Measurements from ENCODE around the gene SETDB1.
"Not testable (repeated sequence)": the region's sequence is repeated elsewhere in the genome, so short reads cannot be mapped to it uniquely, and the experiment has no call there.

The SETDB1 gene

DNA sequence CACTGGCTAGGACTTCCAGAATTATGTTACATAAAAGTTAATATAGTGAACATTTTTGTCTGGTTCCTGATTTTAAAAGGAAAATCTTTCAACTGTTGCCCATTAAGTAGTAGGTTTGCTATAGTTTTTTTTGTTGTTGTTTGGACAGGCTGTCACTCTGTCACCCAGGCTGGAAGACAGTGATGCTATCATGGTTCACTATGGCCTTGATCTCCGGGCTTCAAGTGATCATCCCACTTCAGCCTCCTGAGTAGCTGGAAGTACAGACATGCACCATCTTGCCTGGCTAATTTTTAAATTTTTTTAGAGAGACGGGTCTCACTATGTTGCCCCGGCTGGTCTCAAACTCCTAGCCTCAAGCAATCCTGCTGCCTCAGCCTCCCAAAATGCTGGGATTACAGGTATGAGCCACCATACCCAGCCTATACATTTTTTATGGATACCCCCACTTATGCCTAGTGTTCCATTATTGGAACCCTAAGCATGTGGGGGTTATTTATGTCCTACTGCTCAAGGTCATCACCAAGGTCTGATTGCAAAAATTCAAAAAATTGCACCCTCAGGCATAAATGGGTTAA is 32.7 kb upstream of the SETDB1 start:
- TF ChIP-seq, protein P1, sequence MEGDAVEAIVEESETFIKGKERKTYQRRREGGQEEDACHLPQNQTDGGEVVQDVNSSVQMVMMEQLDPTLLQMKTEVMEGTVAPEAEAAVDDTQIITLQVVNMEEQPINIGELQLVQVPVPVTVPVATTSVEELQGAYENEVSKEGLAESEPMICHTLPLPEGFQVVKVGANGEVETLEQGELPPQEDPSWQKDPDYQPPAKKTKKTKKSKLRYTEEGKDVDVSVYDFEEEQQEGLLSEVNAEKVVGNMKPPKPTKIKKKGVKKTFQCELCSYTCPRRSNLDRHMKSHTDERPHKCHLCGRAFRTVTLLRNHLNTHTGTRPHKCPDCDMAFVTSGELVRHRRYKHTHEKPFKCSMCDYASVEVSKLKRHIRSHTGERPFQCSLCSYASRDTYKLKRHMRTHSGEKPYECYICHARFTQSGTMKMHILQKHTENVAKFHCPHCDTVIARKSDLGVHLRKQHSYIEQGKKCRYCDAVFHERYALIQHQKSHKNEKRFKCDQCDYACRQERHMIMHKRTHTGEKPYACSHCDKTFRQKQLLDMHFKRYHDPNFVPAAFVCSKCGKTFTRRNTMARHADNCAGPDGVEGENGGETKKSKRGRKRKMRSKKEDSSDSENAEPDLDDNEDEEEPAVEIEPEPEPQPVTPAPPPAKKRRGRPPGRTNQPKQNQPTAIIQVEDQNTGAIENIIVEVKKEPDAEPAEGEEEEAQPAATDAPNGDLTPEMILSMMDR (conservative IDR thresholded peaks at IDR 0.05; ENCODE audit: low read length), result no peak
- no peak for TF ChIP-seq EZH2phosphoT487 (IDR thresholded peaks at IDR 0.05; ENCODE audit: borderline replicate concordance)

DNA sequence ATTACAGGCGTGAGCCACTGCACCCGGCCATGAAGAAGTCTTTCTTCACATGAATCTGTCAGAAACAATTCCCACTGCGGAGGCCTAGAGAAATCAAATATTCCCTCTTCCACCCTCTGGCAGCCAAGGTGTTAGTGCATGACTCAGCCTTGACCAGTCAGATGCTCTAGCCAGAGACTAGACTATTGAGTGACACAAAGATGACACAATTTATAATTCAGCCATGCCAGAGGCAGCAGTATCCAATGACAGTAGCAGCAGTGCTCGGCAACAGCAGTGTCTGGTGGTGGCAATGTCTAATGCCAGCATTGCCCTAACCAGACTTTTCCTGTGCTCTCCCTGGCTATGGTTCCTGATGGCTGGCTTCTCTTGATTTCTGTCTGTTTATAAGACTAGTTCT is 30.5 kb upstream of the SETDB1 start:
- no peaks in the 10 kb centered on the region for H4K20me1 ChIP-seq (ENCODE audit: insufficient read depth, low read length, poor library complexity, severe bottlenecking)
- TF ChIP-seq, protein P1 (conservative IDR thresholded peaks at IDR 0.05; ENCODE audit: low read length), result no peak
- TF ChIP-seq EZH2phosphoT487 (IDR thresholded peaks at IDR 0.05; ENCODE audit: borderline replicate concordance), result no peak
- H3K4me2 ChIP-seq (ENCODE audit: low read depth, low read length, poor library complexity, severe bottlenecking), result no peak overlapping the region
- no peaks in the 10 kb centered on the region for H3K79me2 ChIP-seq (ENCODE audit: insufficient read depth, low read length)
- H3K9ac ChIP-seq (ENCODE audit: low read depth, low read length, poor library complexity, severe bottlenecking), result no peak overlapping the region
- H3K9me2 ChIP-seq (replicated peaks; ENCODE audit: low read depth, low read length), result no peaks in the 10 kb centered on the region
- 0 out of 2 replicates have a peak overlapping the region, but pooled peaks have one; percentile 10 for H2AFZ ChIP-seq (ENCODE audit: low read length)
- no peaks in the 10 kb centered on the region for H3K9me3 ChIP-seq (ENCODE audit: insufficient read depth, low read depth, low read length)
- H3K27me3 ChIP-seq (ENCODE audit: insufficient read depth, low read length, poor library complexity, severe bottlenecking), result no peaks in the 10 kb centered on the region
- H3K4me3 ChIP-seq (ENCODE audit: low read length, poor library complexity, severe bottlenecking), result no peak overlapping the region
- H3F3A ChIP-seq (ENCODE audit: low read depth), result no peaks in the 10 kb centered on the region
- peaks cover 10% of the 10 kb centered on the region for H3K4me1 ChIP-seq (ENCODE audit: insufficient read depth, low read length, poor library complexity, severe bottlenecking)
- H3K36me3 ChIP-seq (ENCODE audit: insufficient read depth, low read length), result no peaks in the 10 kb centered on the region

More for the DNA sequence above, 32.7 kb upstream of the SETDB1 start:
- Histone ChIP-seq H2AFZ (ENCODE audit: low read length) (no peak overlapping the region), H3K9ac (ENCODE audit: low read depth, low read length, poor library complexity, severe bottlenecking) (no peak overlapping the region), H4K20me1 (ENCODE audit: insufficient read depth, low read length, poor library complexity, severe bottlenecking) (no peaks in the 10 kb centered on the region), H3K9me3 (ENCODE audit: insufficient read depth, low read depth, low read length) (no peaks in the 10 kb centered on the region), H3K4me3 (ENCODE audit: low read length, poor library complexity, severe bottlenecking) (no peak overlapping the region), H3K36me3 (ENCODE audit: insufficient read depth, low read length) (no peaks in the 10 kb centered on the region), H3K27me3 (ENCODE audit: insufficient read depth, low read length, poor library complexity, severe bottlenecking) (no peaks in the 10 kb centered on the region), H3K4me2 (ENCODE audit: low read depth, low read length, poor library complexity, severe bottlenecking) (no peak overlapping the region), H3F3A (ENCODE audit: low read depth) (peaks cover 10% of the 10 kb centered on the region; the same call in 1 of the 2 replicates), H3K79me2 (ENCODE audit: insufficient read depth, low read length) (no peaks in the 10 kb centered on the region), H3K9me2 (replicated peaks; ENCODE audit: low read depth, low read length) (no peaks in the 10 kb centered on the region), H3K4me1 (ENCODE audit: insufficient read depth, low read length, poor library complexity, severe bottlenecking) (peaks cover 25% of the 10 kb centered on the region)

DNA sequence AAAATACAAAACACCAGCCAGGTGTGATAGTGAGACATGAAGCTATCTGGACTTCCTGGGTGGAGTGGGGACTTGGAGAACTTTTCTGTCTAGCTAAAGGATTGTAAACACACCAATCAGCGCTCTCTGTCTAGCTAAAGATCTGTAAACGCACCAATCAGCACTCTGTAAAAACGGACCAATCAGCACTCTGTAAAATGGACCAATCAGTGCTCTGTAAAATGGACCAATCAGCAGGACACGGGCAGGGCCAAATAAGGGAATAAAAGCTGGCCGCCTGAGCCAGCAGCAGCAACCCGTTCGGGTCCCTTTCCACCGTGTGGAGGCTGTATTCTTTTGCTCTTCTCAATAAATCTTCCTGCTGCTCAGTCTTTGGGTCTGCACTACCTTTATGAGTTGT is 26.4 kb upstream of the SETDB1 start:
- not testable (repeated sequence) for H3K9ac ChIP-seq (ENCODE audit: low read depth, low read length, poor library complexity, severe bottlenecking); H4K20me1 ChIP-seq (ENCODE audit: insufficient read depth, low read length, poor library complexity, severe bottlenecking); H3F3A ChIP-seq (ENCODE audit: low read depth); H3K9me3 ChIP-seq (ENCODE audit: insufficient read depth, low read depth, low read length); H3K79me2 ChIP-seq (ENCODE audit: insufficient read depth, low read length); H3K27me3 ChIP-seq (ENCODE audit: insufficient read depth, low read length, poor library complexity, severe bottlenecking); H3K36me3 ChIP-seq (ENCODE audit: insufficient read depth, low read length); H3K4me3 ChIP-seq (ENCODE audit: low read length, poor library complexity, severe bottlenecking); H3K9me2 ChIP-seq (replicated peaks; ENCODE audit: low read depth, low read length); H2AFZ ChIP-seq (ENCODE audit: low read length); H3K4me1 ChIP-seq (ENCODE audit: insufficient read depth, low read length, poor library complexity, severe bottlenecking); H3K4me2 ChIP-seq (ENCODE audit: low read depth, low read length, poor library complexity, severe bottlenecking)

DNA sequence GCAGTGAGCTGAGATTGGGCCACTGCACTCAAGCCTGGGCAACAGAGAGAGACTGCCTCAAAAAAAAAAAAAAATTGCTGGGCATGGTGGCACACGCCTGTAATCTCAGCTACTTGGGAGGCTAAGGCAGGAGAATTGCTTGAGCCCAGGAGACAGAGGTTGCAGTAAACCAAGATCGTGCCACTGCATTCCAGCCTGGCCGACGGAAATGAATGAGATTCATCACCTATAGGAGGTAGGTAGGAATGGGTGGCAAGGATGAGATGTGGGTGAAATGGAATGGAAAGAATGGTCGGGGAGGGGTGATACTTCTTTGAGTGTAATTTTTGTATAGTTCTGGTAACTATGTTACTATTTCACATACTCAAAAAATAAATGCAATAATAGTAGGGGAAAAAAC is 23.8 kb upstream of the SETDB1 start:
- no peak overlapping the region for H3K9ac ChIP-seq (ENCODE audit: low read depth, low read length, poor library complexity, severe bottlenecking)
- no peaks in the 10 kb centered on the region for H3K9me3 ChIP-seq (ENCODE audit: insufficient read depth, low read depth, low read length)
- H3K36me3 ChIP-seq (ENCODE audit: insufficient read depth, low read length), result no peaks in the 10 kb centered on the region
- H3K79me2 ChIP-seq (ENCODE audit: insufficient read depth, low read length), result no peaks in the 10 kb centered on the region
- no peaks in the 10 kb centered on the region for H3K9me2 ChIP-seq (replicated peaks; ENCODE audit: low read depth, low read length)
- no peak overlapping the region for H2AFZ ChIP-seq (ENCODE audit: low read length)
- H3K4me3 ChIP-seq (ENCODE audit: low read length, poor library complexity, severe bottlenecking), result no peak overlapping the region
- no peaks in the 10 kb centered on the region for H3F3A ChIP-seq (ENCODE audit: low read depth)
- H3K4me2 ChIP-seq (ENCODE audit: low read depth, low read length, poor library complexity, severe bottlenecking), result no peak overlapping the region
- H3K4me1 ChIP-seq (ENCODE audit: insufficient read depth, low read length, poor library complexity, severe bottlenecking), result no peaks in the 10 kb centered on the region
- no peaks in the 10 kb centered on the region for H4K20me1 ChIP-seq (ENCODE audit: insufficient read depth, low read length, poor library complexity, severe bottlenecking)
- H3K27me3 ChIP-seq (ENCODE audit: insufficient read depth, low read length, poor library complexity, severe bottlenecking), result no peaks in the 10 kb centered on the region
- TF ChIP-seq, protein P1 (conservative IDR thresholded peaks at IDR 0.05; ENCODE audit: low read length), result no peak
- TF ChIP-seq EZH2phosphoT487 (IDR thresholded peaks at IDR 0.05; ENCODE audit: borderline replicate concordance), result no peak

Measured in Loucy (cell line).